HEK293T (cell line): Measurements from ENCODE around the gene FETUB.
A peak's percentile ranks its signal among the peaks of the same experiment; 100 is the strongest.

Experiments used
- CTCF ChIA-PET: fragments of 350-600 bp; formaldehyde crosslinking; extraction: SDS; loops from one replicate; lab custom pipeline; 2021; ENCODE audit warnings: antibody characterized with exemption, inconsistent platforms; lab: Yijun Ruan, JAX
- POLR2A ChIA-PET: fragments of 350-600 bp; formaldehyde crosslinking; extraction: SDS; loops from one replicate; lab custom pipeline; 2020; ENCODE audit warnings: antibody characterized with exemption, inconsistent platforms; lab: Yijun Ruan, JAX
- DNase-seq: peaks from one replicate; pipeline ENCODE4 v3.0.0; 2012; ENCODE audit warnings: mixed read lengths; ENCODE audit errors: extremely low spot score
- ARNT ChIP-seq: fragments of 450-650 bp; IDR thresholded peaks from 2 replicates; pipeline ENCODE4 v1.6.1; 2017; ENCODE audit warnings: mild to moderate bottlenecking
- BHLHE40 ChIP-seq: fragments of 450-650 bp; IDR thresholded peaks from 2 replicates; pipeline ENCODE4 v1.6.1; 2016; ENCODE audit warnings: mild to moderate bottlenecking, moderate library complexity, borderline replicate concordance
- CTBP1 ChIP-seq: fragments of 450-650 bp; IDR thresholded peaks from 2 replicates; pipeline ENCODE4 v1.6.1; 2016; ENCODE audit warnings: borderline replicate concordance
- ELF4 ChIP-seq: fragments of 450-650 bp; IDR thresholded peaks from 2 replicates; pipeline ENCODE4 v1.6.1; 2017; ENCODE audit warnings: antibody characterized with exemption
- FOXA1 ChIP-seq: fragments of 450-650 bp; IDR thresholded peaks from 2 replicates; pipeline ENCODE4 v1.6.1; 2016; ENCODE audit warnings: mild to moderate bottlenecking
- FOXK2 ChIP-seq: fragments of 450-650 bp; IDR thresholded peaks from 2 replicates; pipeline ENCODE4 v1.6.1; 2016; ENCODE audit warnings: mild to moderate bottlenecking
- FOXM1 ChIP-seq: fragments of 450-650 bp; IDR thresholded peaks from 2 replicates; pipeline ENCODE4 v1.6.1; 2017; ENCODE audit warnings: mild to moderate bottlenecking, borderline replicate concordance
- HDGF ChIP-seq: fragments of 450-650 bp; IDR thresholded peaks from 2 replicates; pipeline ENCODE4 v1.6.1; 2017; ENCODE audit warnings: antibody characterized with exemption, borderline replicate concordance
- L3MBTL2 ChIP-seq: fragments of 450-650 bp; conservative IDR thresholded peaks from 2 replicates; pipeline ENCODE4 v1.6.1; 2016; ENCODE audit warnings: mild to moderate bottlenecking
- LEF1 ChIP-seq: fragments of 450-650 bp; IDR thresholded peaks from 2 replicates; pipeline ENCODE4 v1.6.1; 2017; ENCODE audit warnings: mild to moderate bottlenecking, borderline replicate concordance
- NFRKB ChIP-seq: fragments of 450-650 bp; IDR thresholded peaks from 2 replicates; pipeline ENCODE4 v1.6.1; 2016; ENCODE audit warnings: mild to moderate bottlenecking, moderate library complexity
- SP1 ChIP-seq: fragments of 450-650 bp; IDR thresholded peaks from 2 replicates; pipeline ENCODE4 v1.6.1; 2017
- SUZ12 ChIP-seq: fragments of 450-650 bp; IDR thresholded peaks from 2 replicates; pipeline ENCODE4 v1.6.1; 2016; ENCODE audit warnings: mild to moderate bottlenecking
- TARDBP ChIP-seq: fragments of 450-650 bp; IDR thresholded peaks from 2 replicates; pipeline ENCODE4 v1.6.1; 2016
- ZNF384 ChIP-seq: fragments of 450-650 bp; IDR thresholded peaks from 2 replicates; pipeline ENCODE4 v1.6.1; 2016
- TF ChIP-seq, protein P1 (sequence below): fragments of 450-650 bp; IDR thresholded peaks from 2 replicates; pipeline ENCODE4 v1.6.1; 2016

The FETUB gene

DNA sequence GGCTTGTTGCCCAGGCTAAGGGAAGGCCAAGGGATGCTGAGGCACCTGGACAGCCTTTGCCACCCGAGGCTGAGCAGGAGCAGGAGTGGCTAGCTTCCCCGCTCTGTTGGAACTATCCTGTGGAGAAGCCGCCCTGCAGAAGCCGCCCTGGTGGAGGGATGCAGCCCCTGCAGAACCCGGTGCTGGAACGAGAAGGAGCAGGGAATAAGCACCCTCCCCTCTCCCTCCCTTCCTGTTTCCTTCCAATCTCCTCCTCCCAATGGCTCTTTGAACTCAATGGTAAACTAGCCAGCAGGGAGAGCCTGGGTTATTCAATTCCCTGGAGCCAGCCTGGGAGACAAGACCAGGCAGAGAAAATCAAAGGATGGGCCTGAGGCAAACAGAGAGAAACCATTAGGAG lies 13.8 kb downstream of the FETUB start:
- TF ChIP-seq SP1 (no peak), ELF4 (no peak), SUZ12 (no peak), L3MBTL2 (no peak), ZNF384 (no peak), FOXA1 (no peak), LEF1 (no peak), TARDBP (no peak), FOXK2 (no peak), HDGF (no peak), CTBP1 (no peak)
- TF ChIP-seq, protein P1, sequence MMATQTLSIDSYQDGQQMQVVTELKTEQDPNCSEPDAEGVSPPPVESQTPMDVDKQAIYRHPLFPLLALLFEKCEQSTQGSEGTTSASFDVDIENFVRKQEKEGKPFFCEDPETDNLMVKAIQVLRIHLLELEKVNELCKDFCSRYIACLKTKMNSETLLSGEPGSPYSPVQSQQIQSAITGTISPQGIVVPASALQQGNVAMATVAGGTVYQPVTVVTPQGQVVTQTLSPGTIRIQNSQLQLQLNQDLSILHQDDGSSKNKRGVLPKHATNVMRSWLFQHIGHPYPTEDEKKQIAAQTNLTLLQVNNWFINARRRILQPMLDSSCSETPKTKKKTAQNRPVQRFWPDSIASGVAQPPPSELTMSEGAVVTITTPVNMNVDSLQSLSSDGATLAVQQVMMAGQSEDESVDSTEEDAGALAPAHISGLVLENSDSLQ = no peak
- CTCF ChIA-PET = no interaction called here
- peak; percentile 48 for DNase-seq
- POLR2A ChIA-PET = no interaction called here

DNA sequence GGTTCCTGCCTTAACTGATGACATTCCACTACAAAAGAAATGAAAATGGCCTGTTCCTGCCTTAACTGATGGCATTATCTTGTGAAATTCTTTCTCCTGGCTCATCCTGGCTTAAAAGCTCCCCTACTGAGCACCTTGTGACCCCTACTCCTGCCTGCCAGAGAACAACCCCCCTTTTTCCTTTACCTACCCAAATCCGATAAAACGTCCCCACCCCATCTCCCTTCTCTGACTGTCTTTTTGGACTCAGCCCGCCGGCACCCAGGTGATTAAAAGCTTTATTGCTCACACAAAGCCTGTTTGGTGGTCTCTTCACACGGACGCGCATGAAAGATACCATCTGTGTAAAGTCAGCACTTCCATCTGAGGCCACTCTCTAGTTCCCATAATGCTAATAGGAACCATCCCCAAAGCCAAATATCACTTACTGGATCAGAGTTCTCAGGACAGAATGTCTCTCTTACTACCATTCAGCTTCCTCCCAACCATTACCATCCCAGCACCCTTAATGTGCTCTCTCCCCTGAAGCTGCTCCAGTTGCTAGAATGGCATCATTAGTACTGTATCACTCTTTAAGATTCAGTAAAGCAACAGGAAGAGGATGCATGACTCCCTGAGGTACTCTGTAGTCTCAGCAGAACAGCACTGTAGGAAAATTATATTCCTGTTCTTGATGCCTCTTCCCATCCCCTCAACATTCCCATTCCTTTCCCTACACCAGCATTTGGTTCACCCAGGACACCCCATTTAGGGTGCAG lies 23.3 kb downstream of the FETUB start:
- ChIA-PET POLR2A (no interaction called here), CTCF (no interaction called here)
- TF ChIP-seq LEF1 (no peak), BHLHE40 (no peak), L3MBTL2 (no peak), HDGF (no peak), NFRKB (no peak), CTBP1 (no peak), FOXA1 (no peak), ELF4 (no peak), SUZ12 (no peak), SP1 (no peak), FOXM1 (no peak), TARDBP (no peak), ZNF384 (no peak), FOXK2 (no peak), ARNT (no peak)
- TF ChIP-seq, protein P1 = no peak
- DNase-seq = no peak

- no peak for DNase-seq
- POLR2A ChIA-PET = no interaction called here
- CTCF ChIA-PET = no interaction called here
- no peak for TF ChIP-seq HDGF
- TF ChIP-seq TARDBP = no peak
- no peak for TF ChIP-seq ARNT
- no peak for TF ChIP-seq FOXK2
- no peak for TF ChIP-seq BHLHE40
- no peak for TF ChIP-seq FOXA1
- no peak for TF ChIP-seq SUZ12
- no peak for TF ChIP-seq ZNF384
- no peak for TF ChIP-seq SP1
- TF ChIP-seq LEF1 = no peak
- no peak for TF ChIP-seq CTBP1
- no peak for TF ChIP-seq L3MBTL2
- TF ChIP-seq FOXM1 = no peak
- TF ChIP-seq, protein P1 = no peak
- TF ChIP-seq ELF4 = no peak
- TF ChIP-seq NFRKB = no peak
These were observed 23.9 kb downstream of the FETUB start for GRCh38 chr3:186664119-186664495.

DNA sequence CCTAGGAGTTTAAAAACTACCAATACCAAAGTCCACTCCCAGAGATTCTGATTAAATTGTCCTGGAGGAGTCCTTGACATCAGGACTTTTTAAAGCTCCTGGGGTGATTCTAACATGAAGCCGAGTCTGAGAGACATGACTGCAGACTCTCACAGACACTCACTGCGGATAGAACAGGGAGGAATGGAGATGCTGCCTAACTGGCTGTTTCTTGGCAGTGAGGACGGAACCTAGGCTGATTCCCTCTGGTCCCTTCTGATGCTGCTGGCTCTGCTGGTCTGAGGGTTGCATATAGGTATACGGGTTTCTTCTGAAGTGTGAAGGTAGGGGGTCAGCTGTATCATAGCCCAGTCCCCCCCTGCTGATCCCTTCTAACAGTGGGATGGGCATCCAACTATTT lies 24.3 kb downstream of the FETUB start:
- POLR2A ChIA-PET = no interaction called here
- no peak for DNase-seq
- CTCF ChIA-PET = no interaction called here
- TF ChIP-seq L3MBTL2 = no peak
- no peak for TF ChIP-seq HDGF
- TF ChIP-seq FOXK2 = no peak
- TF ChIP-seq ARNT = no peak

DNA sequence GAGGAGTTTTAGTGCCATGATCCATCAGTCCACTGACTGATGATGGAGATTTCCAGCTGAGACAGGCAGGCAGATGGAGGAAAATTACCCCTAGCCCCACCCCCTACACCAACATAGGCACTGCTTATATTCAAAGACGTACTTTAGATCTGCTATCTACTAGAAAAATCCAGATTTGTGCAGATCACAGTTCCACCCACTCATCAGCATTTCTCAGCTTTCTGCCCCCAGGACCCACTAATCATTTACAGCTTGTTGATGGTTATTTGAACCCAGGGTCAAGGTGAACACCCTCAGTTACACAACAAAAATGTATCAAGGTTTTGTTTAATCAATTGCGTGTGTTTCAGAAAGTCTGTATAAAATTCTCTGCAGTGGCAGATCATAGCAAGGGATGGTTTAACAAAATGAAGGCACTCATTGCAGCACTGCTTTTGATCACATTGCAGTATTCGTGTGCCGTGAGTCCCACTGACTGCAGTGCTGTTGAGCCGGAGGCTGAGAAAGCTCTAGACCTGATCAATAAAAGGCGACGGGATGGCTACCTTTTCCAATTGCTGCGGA lies 25.5 kb downstream of the FETUB start, which contains the start of gene HRG:
Gene HRG (plus strand): TSS at position 390 of the 564 bp plus-strand sequence. CDS start 18 bp downstream, at position 408.
- DNase-seq = no peak
- POLR2A ChIA-PET = no interaction called here
- CTCF ChIA-PET = no interaction called here
- TF ChIP-seq SP1 (no peak), ARNT (no peak), FOXK2 (no peak), TARDBP (no peak), NFRKB (no peak), L3MBTL2 (no peak), FOXM1 (no peak), LEF1 (no peak)
- TF ChIP-seq, protein P1 = no peak

DNA sequence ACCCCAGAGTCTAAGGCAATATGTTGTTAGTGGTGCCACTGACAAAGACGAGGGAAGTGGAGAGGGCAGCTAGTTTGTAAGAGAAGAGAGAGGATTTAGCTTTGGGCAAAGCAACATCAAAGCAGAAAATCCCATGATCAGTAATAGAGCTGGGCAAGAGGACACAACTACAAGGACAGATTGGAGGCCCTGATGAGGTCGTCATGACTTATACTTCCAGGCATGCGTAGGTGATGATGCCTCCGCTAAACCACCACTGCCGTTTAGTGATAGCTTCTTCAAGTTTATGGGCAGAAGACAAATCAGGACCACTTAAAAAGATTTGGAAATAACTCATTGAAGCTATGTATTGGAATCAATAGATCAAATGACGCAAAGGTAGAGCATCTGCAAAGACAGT lies 28.2 kb downstream of the FETUB start:
- ChIA-PET POLR2A (no interaction called here), CTCF (no interaction called here)
- DNase-seq = no peak
- TF ChIP-seq SP1 (no peak), FOXA1 (no peak), FOXK2 (no peak), BHLHE40 (no peak), SUZ12 (no peak), LEF1 (no peak), NFRKB (no peak), L3MBTL2 (no peak), ELF4 (no peak), HDGF (no peak), ARNT (no peak), CTBP1 (no peak), ZNF384 (no peak), TARDBP (no peak), FOXM1 (no peak)
- TF ChIP-seq, protein P1 = no peak
